ENCODE measurements around the gene POLDIP2. TPM values are rescaled to one million over a fixed set of nuclear protein-coding genes. Genes with fewer than 3 reads are reported as not detected.

The POLDIP2 gene
- total RNA-seq, 3 donors from 2014 or later (not counting 1 experiment from before 2014, with no cell fraction given) = 30.8 to 37.0 (median 33.7) TPM

GRCh38 chr17:28343491-28343932, 13.8 kb downstream of the POLDIP2 start:
- H3K27ac ChIP-seq (ENCODE audit: low read length) = no peak overlapping the region
- peaks cover 0 to 2% of the 10 kb centered on the region in 2 donors for H3K4me1 Mint-ChIP-seq
- no peaks in the 10 kb centered on the region for H3K36me3 Mint-ChIP-seq
- ATAC-seq = no peak
- TF ChIP-seq CTCF (IDR thresholded peaks at IDR 0.05) = no peak
- H3K27me3 ChIP-seq (ENCODE audit: control insufficient read depth, insufficient read depth, low read length) = no peaks in the 10 kb centered on the region
- H3K4me3 ChIP-seq (ENCODE audit: low read length) = no peak overlapping the region
- intact Hi-C loops (cut with micrococcal nuclease) = no loop called here
- no peaks in the 10 kb centered on the region for H3K27me3 Mint-ChIP-seq (ENCODE audit: low read depth in 2 of 2)
- H3K9me3 ChIP-seq (ENCODE audit: control insufficient read depth, insufficient read depth, low read length) = no peaks in the 10 kb centered on the region
- peaks cover 70% of the 10 kb centered on the region for H3K36me3 ChIP-seq (ENCODE audit: control insufficient read depth, insufficient read depth, low read length)
- no peak overlapping the region for H3K4me3 Mint-ChIP-seq
- H3K4me1 ChIP-seq (ENCODE audit: control insufficient read depth, insufficient read depth, low read length) = no peaks in the 10 kb centered on the region
- DNase-seq = no peak
- 78% methylated on average over 10 of the region's 10 CpGs for WGBS (ENCODE audit: insufficient coverage)
- H3K27ac Mint-ChIP-seq = no peak overlapping the region
- H3K9me3 Mint-ChIP-seq = no peaks in the 10 kb centered on the region

- no peaks in the 10 kb centered on the region for H3K9me3 ChIP-seq (ENCODE audit: control insufficient read depth, insufficient read depth, low read length)
- no peak overlapping the region for H3K4me3 ChIP-seq (ENCODE audit: low read length)
- Mint-ChIP-seq H3K4me3 (no peak overlapping the region), H3K36me3 (no peaks in the 10 kb centered on the region), H3K4me1 (peaks cover 1 to 12% of the 10 kb centered on the region in 2 donors), H3K9me3 (no peaks in the 10 kb centered on the region), H3K27me3 (ENCODE audit: low read depth in 2 of 2) (no peaks in the 10 kb centered on the region), H3K27ac (no peak overlapping the region)
- H3K36me3 ChIP-seq (ENCODE audit: control insufficient read depth, insufficient read depth, low read length) = peaks cover 59% of the 10 kb centered on the region
- DNase-seq = no peak
- H3K27me3 ChIP-seq (ENCODE audit: control insufficient read depth, insufficient read depth, low read length) = no peaks in the 10 kb centered on the region
- no peaks in the 10 kb centered on the region for H3K4me1 ChIP-seq (ENCODE audit: control insufficient read depth, insufficient read depth, low read length)
- intact Hi-C loops (cut with micrococcal nuclease) = no loop called here
- ATAC-seq = no peak
- no peak overlapping the region for H3K27ac ChIP-seq (ENCODE audit: low read length)
- WGBS (ENCODE audit: insufficient coverage) = 97% methylated on average over 14 of the region's 14 CpGs
- no peak for TF ChIP-seq CTCF (IDR thresholded peaks at IDR 0.05)
These were observed 15.0 kb downstream of the POLDIP2 start for GRCh38 chr17:28342313-28342712.

GRCh38 chr17:28341516-28341915, 15.8 kb downstream of the POLDIP2 start:
- 95% methylated on average over 11 of the region's 11 CpGs for WGBS (ENCODE audit: insufficient coverage)
- Mint-ChIP-seq H3K36me3 (no peaks in the 10 kb centered on the region), H3K27ac (no peak overlapping the region), H3K4me3 (no peak overlapping the region), H3K4me1 (peaks cover 8 to 18% of the 10 kb centered on the region in 2 donors), H3K9me3 (no peaks in the 10 kb centered on the region), H3K27me3 (ENCODE audit: low read depth in 2 of 2) (no peaks in the 10 kb centered on the region)
- peaks cover 2% of the 10 kb centered on the region for H3K4me1 ChIP-seq (ENCODE audit: control insufficient read depth, insufficient read depth, low read length)
- ATAC-seq (no peak), DNase-seq (no peak)
- no peaks in the 10 kb centered on the region for H3K27me3 ChIP-seq (ENCODE audit: control insufficient read depth, insufficient read depth, low read length)
- H3K36me3 ChIP-seq (ENCODE audit: control insufficient read depth, insufficient read depth, low read length) = peaks cover 51% of the 10 kb centered on the region
- no peaks in the 10 kb centered on the region for H3K9me3 ChIP-seq (ENCODE audit: control insufficient read depth, insufficient read depth, low read length)
- TF ChIP-seq CTCF (IDR thresholded peaks at IDR 0.05) = no peak
- intact Hi-C loops (cut with micrococcal nuclease) = no loop called here
- no peak overlapping the region for H3K27ac ChIP-seq (ENCODE audit: low read length)
- H3K4me3 ChIP-seq (ENCODE audit: low read length) = no peak overlapping the region

GRCh38 chr17:28340374-28340773, 17.0 kb downstream of the POLDIP2 start:
- Histone ChIP-seq H3K4me1 (ENCODE audit: control insufficient read depth, insufficient read depth, low read length) (peaks cover 10% of the 10 kb centered on the region), H3K4me3 (ENCODE audit: low read length) (no peak overlapping the region), H3K9me3 (ENCODE audit: control insufficient read depth, insufficient read depth, low read length) (no peaks in the 10 kb centered on the region), H3K27me3 (ENCODE audit: control insufficient read depth, insufficient read depth, low read length) (no peaks in the 10 kb centered on the region), H3K27ac (ENCODE audit: low read length) (no peak overlapping the region), H3K36me3 (ENCODE audit: control insufficient read depth, insufficient read depth, low read length) (peaks cover 40% of the 10 kb centered on the region)
- intact Hi-C loops (cut with micrococcal nuclease) = no loop called here
- no peak for DNase-seq
- Mint-ChIP-seq H3K9me3 (no peaks in the 10 kb centered on the region), H3K27me3 (ENCODE audit: low read depth in 2 of 2) (no peaks in the 10 kb centered on the region), H3K4me3 (no peak overlapping the region), H3K4me1 (peaks cover 12 to 27% of the 10 kb centered on the region in 2 donors), H3K36me3 (no peaks in the 10 kb centered on the region), H3K27ac (no peak overlapping the region)
- WGBS (ENCODE audit: insufficient coverage) = 93% methylated on average over 6 of the region's 6 CpGs
- no peak for TF ChIP-seq CTCF (IDR thresholded peaks at IDR 0.05)
- ATAC-seq = no peak

Measured in natural killer cell (primary cell).